ENCODE results near the gene ATF6B.

DNA sequence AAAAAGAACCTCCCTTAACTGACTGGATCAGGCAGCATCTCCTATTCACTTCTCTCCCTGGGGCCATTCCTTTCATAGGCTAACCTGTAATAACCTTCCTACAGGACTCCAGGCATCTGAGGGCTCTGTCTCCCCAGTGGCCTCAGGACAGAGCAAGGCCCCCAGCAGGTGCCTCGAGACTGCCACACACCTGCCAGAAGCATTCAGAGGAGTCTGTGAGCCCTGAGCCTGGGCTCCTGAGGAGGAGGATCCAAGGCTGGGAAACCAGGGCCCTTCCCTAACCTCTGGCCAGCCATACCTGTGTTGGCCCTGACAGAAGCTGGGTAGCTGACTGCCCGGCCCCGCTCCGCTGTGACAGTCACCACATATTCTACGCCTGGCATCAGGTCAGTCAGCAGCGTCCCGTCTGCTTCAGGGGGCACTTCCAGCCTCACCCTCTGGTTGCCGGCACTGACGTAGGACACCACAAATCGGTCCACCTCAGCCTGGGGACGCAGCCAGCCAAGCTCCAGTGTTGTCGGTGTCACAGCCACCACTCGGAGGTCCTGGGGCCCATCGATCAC is 39.5 kb downstream of the ATF6B start:
- no peak for TF ChIP-seq ZNF274 (CRISPR knock-in tag; IDR thresholded peaks at IDR 0.05)
- no peak for TF ChIP-seq BRD4 (CRISPR knock-in tag; IDR thresholded peaks at IDR 0.05)
- no peak for TF ChIP-seq POLR2A (IDR thresholded peaks at IDR 0.05; ENCODE audit: insufficient read depth in 1 of 2, low read depth in 2 of 2, low read length in 2 of 2)
- TF ChIP-seq, protein P1, sequence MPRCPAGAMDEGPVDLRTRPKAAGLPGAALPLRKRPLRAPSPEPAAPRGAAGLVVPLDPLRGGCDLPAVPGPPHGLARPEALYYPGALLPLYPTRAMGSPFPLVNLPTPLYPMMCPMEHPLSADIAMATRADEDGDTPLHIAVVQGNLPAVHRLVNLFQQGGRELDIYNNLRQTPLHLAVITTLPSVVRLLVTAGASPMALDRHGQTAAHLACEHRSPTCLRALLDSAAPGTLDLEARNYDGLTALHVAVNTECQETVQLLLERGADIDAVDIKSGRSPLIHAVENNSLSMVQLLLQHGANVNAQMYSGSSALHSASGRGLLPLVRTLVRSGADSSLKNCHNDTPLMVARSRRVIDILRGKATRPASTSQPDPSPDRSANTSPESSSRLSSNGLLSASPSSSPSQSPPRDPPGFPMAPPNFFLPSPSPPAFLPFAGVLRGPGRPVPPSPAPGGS (CRISPR knock-in tag; IDR thresholded peaks at IDR 0.05), result no peak
- TF ChIP-seq, protein P2, sequence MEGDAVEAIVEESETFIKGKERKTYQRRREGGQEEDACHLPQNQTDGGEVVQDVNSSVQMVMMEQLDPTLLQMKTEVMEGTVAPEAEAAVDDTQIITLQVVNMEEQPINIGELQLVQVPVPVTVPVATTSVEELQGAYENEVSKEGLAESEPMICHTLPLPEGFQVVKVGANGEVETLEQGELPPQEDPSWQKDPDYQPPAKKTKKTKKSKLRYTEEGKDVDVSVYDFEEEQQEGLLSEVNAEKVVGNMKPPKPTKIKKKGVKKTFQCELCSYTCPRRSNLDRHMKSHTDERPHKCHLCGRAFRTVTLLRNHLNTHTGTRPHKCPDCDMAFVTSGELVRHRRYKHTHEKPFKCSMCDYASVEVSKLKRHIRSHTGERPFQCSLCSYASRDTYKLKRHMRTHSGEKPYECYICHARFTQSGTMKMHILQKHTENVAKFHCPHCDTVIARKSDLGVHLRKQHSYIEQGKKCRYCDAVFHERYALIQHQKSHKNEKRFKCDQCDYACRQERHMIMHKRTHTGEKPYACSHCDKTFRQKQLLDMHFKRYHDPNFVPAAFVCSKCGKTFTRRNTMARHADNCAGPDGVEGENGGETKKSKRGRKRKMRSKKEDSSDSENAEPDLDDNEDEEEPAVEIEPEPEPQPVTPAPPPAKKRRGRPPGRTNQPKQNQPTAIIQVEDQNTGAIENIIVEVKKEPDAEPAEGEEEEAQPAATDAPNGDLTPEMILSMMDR (CRISPR knock-in tag; IDR thresholded peaks at IDR 0.05), result no peak
- TF ChIP-seq PHF20 (CRISPR knock-in tag; IDR thresholded peaks at IDR 0.05), result no peak
- TF ChIP-seq RXRA (CRISPR knock-in tag; IDR thresholded peaks at IDR 0.05), result no peak
- TF ChIP-seq, protein P3, sequence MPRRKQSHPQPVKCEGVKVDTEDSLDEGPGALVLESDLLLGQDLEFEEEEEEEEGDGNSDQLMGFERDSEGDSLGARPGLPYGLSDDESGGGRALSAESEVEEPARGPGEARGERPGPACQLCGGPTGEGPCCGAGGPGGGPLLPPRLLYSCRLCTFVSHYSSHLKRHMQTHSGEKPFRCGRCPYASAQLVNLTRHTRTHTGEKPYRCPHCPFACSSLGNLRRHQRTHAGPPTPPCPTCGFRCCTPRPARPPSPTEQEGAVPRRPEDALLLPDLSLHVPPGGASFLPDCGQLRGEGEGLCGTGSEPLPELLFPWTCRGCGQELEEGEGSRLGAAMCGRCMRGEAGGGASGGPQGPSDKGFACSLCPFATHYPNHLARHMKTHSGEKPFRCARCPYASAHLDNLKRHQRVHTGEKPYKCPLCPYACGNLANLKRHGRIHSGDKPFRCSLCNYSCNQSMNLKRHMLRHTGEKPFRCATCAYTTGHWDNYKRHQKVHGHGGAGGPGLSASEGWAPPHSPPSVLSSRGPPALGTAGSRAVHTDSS (CRISPR knock-in tag; conservative IDR thresholded peaks at IDR 0.05), result no peak
- no peak for TF ChIP-seq CREB1 (IDR thresholded peaks at IDR 0.05)
- no peak for TF ChIP-seq CREB1 (CRISPR knock-in tag; IDR thresholded peaks at IDR 0.05)
- no peak for TF ChIP-seq MXD4 (CRISPR knock-in tag; IDR thresholded peaks at IDR 0.05)
- TF ChIP-seq CENPX (CRISPR knock-in tag; IDR thresholded peaks at IDR 0.05), result no peak

All from HepG2 (cell line).